MV-4-11 (cell line): ENCODE data around the gene TNP1.
A peak's percentile ranks its signal among the peaks of the same experiment; 100 is the strongest.

Source experiments
- DNase-seq: peaks from one replicate; lab custom pipeline; 2025; lab: John Stamatoyannopoulos, UW

The TNP1 gene

GRCh38 chr2:216839688-216840087 lies 20.2 kb downstream of the TNP1 start:
- no peak for DNase-seq

- no peak for DNase-seq
Observed at GRCh38 chr2:216838151-216838550, 21.7 kb downstream of the TNP1 start.

DNA sequence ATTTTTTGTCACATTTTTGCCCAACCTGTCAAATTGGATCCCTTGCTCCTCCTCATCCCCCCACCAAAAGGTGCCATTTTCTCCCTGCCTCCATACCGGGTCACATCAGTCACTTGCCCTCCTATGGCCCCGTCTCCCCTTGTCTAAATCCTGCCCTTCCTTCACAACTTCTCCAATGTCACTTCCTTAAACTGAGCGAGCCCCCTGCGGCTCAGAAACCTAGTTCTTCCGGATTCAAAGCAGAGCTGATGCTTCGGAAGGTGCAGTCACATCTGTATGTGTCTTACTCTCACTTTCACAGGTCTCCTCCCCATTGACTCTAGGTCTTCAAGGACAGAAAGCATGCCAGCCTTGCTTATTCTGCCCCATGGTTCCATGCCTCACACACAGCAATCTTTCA lies 22.1 kb downstream of the TNP1 start:
- DNase-seq: peak; percentile 67

DNA sequence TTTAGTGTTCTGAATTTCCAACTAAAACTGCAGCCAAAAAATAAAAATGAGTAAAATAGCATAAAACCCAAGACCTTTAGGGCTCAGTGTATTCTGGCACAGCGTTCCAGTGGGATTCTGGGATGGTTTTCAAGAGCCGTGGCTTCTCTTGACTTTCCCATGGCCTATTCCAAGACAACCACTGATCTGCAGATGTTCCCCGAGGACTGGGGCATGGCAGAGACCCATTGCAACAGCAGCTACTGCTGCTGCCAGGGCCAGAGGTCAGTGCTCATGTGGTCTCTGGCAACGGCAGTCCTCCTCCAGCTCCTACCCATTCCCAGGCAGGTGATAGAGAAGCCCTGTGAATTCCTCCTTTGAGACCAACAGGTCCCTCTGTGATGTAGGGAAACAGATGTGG lies 26.8 kb downstream of the TNP1 start:
- DNase-seq: no peak

DNA sequence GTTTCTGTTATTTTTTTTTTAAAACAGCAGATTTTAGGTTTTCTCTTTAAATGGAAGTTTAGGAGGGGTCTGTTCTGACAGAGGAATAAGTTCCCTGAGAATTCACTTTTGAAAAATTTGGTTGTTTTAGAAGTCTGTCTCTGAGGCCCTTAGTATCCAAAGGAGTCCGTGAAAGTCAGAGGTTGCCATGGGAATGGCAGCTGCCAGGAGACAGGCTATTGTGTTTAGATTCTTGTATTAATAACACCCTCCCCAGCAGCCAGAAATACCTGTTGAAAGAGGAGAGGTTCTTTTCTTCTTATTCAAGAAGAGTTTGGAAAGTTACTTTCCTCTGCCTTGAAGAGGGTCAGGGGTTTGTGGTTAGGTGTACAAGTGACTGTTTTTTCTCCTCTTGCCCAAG lies 29.5 kb downstream of the TNP1 start:
- no peak for DNase-seq

- DNase-seq: peak; percentile 31
Observed at GRCh38 chr2:216829533-216829932, 30.3 kb downstream of the TNP1 start.

DNA sequence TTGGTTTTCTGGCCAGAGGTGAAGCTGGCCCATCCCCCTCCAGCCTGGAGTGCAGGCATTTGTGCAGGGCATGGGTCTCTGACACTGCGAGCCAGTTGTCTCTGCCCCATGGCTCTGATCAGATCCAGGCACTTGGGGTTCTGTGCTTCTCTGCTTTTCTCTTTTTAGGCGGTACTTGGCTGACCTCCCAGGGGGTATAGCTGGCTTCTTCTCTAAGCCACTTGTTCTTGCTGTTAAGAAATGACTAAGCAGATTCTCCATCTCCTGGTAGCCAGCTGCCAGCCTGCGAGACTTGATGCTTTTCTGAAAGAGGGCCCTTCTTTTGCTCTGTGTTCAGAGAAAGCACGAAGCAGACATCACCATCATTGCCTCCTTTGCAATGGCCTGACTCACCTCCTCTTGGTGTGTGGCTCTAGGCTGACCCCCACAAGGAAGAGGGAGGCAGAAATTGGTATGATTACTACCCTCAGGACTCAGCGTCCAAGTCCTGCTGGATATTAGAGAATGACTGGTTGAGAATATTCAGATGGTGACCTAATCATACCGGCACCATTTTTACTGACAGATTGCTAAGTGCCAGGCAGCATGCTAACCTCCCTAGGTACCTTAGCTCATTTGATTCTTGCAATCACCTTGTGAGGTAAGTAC lies 32.7 kb downstream of the TNP1 start:
- DNase-seq: no peak

- DNase-seq: no peak
Observed at GRCh38 chr2:216822470-216822869, 37.4 kb downstream of the TNP1 start.

DNA sequence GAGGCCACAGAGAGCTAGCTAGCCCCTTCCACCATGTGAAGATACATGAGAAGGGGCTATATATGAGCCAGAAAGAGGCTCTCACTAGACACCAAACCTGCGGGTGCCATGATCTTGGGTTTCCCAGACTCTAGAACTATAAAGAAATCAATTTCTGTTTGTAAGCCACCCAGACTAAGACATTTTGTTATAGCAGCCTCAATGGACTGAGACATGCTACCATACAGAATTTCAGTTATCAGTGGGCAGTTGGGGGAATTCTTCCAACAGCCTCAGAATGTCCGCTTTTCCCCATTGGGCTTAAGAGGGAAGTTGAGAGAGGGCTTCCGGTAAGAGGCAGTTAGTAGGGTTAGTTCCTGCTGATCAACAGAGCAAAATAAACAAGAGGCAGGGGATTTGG lies 39.2 kb downstream of the TNP1 start:
- DNase-seq: no peak

DNA sequence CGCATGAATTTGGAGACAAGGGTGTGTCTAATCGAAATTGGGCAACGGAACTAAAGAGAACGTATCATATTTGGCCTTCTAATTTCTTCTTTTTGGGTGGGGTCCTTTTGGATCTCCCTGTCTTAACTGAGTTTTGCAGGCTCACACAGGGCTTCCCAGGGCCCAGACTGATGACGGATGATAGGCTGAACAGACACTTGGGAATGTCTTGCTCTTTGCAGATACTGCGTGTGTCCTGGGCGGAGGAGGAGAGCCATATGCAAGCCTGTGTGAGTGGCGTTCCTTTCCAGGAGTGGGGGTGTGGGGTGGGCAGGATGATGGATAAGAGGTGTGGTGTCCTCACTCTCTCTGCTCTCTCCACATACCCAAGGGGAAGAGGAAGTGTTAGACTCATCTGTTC lies 40.1 kb downstream of the TNP1 start:
- DNase-seq: no peak

DNA sequence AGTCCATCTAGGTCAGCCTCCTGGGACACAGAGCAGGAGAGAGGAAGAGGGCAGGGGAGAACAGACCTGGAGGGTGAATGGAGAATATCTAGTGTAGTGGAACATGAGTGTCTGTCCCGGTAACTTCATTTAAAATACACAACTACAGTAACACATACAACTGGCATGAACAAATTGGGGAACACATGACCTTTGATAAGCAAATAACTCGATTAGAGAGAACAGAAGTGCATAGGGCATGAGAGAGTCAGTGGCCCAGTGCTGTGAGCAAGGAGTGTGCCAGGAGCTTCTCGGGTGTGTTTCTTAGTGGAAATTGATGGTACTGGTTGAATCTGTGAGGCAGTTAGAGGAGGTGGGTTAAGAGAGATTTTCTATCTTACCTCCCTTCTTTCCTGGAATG lies 40.8 kb downstream of the TNP1 start:
- DNase-seq: no peak

DNA sequence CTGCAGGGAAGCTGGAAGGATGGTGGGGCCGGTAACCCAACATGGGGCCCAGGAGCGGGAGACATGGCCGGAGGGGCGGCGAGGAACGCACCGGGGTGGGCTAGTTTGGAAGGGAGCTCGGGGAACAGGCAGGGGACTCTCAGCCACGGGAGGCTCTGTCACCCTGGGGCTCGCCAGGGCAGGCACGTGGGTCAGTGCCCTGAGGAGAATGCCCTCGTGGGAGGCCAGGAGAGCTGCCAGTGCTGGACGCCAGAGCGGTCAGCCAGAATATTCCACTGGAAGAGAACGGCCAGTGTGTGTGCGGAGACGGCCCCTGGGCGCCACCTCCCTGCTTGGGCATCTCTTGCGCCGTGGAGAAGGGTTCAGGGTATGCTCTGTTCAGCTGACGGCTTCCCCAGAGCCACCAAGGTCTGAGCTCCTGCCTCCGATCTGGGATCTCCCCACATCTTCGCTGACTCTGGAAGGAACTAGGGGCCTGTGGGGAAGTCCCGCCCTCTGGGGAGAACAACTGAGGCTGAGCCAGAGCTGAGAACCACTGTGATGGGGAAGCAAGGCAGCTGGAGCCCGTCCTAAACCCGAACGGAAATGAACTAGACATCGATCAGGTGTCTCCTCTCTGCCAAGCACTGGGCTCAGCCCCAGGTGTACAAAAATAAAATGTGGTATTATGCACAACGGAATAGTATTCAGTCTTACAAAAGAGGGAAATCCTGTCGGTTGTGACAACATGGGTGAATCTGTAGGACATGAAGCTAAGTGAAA lies 49.3 kb downstream of the TNP1 start:
- DNase-seq: no peak
